ENCODE measurements around the gene PHACTR3. TPM values are rescaled to one million over a fixed set of nuclear protein-coding genes. Genes with fewer than 3 reads are reported as not detected.

PHACTR3 gene
- total and polyA plus RNA-seq, 2 donors = 0.62 to 2.7 TPM

DNA sequence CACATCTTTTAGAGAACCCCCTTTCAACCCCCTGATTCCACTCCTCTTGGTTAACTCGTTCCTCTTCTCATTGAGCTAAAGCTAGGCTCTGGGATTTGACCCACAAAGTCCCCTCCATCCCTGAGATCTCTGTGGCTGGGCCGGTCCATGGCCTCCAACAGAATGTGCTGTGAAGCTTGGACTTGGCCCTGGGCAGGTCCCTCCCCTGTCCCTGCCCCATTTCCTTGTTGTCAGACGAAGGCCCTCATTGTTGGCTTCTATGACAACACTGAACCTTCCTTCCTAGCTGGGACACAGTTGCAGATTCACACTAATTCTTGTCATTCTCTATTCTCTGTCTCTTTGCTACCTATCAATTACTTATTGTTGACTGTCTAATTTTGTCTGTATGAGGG lies 173.0 kb downstream of the PHACTR3 start:
- Histone ChIP-seq H3K4me3 (ENCODE audit: low read depth, low read length) (no peak overlapping the region), H3K27ac (ENCODE audit: low read depth) (no peak overlapping the region), H3K36me3 (ENCODE audit: insufficient read depth) (no peaks in the 10 kb centered on the region), H3K4me1 (ENCODE audit: insufficient read depth) (no peaks in the 10 kb centered on the region)
- WGBS = 81% methylated on average over 3 of the region's 3 CpGs
- no peak for DNase-seq (ENCODE audit: extremely low spot score)

- H3K27ac ChIP-seq (ENCODE audit: low read depth) = no peak overlapping the region
- DNase-seq (ENCODE audit: extremely low spot score) = no peak
- no peak overlapping the region for H3K4me3 ChIP-seq (ENCODE audit: low read depth, low read length)
- 89% methylated on average over 19 of the region's 19 CpGs for WGBS
- H3K36me3 ChIP-seq (ENCODE audit: insufficient read depth) = no peaks in the 10 kb centered on the region
- no peaks in the 10 kb centered on the region for H3K4me1 ChIP-seq (ENCODE audit: insufficient read depth)
These were observed 173.7 kb downstream of the PHACTR3 start for GRCh38 chr20:59777814-59778575.

GRCh38 chr20:59778615-59779200 lies 174.4 kb downstream of the PHACTR3 start:
- Histone ChIP-seq H3K4me3 (ENCODE audit: low read depth, low read length) (no peak overlapping the region), H3K27ac (ENCODE audit: low read depth) (no peak overlapping the region), H3K4me1 (ENCODE audit: insufficient read depth) (no peaks in the 10 kb centered on the region), H3K36me3 (ENCODE audit: insufficient read depth) (no peaks in the 10 kb centered on the region)
- no peak for DNase-seq (ENCODE audit: extremely low spot score)
- 83% methylated on average over 12 of the region's 12 CpGs for WGBS

GRCh38 chr20:59779656-59780380 lies 175.5 kb downstream of the PHACTR3 start:
- Histone ChIP-seq H3K4me1 (ENCODE audit: insufficient read depth) (no peaks in the 10 kb centered on the region), H3K36me3 (ENCODE audit: insufficient read depth) (no peaks in the 10 kb centered on the region), H3K4me3 (ENCODE audit: low read depth, low read length) (no peak overlapping the region), H3K27ac (ENCODE audit: low read depth) (no peak overlapping the region)
- 76% methylated on average over 10 of the region's 10 CpGs for WGBS
- DNase-seq (ENCODE audit: extremely low spot score) = no peak

GRCh38 chr20:59780494-59781185 lies 176.3 kb downstream of the PHACTR3 start:
- no peaks in the 10 kb centered on the region for H3K4me1 ChIP-seq (ENCODE audit: insufficient read depth)
- H3K36me3 ChIP-seq (ENCODE audit: insufficient read depth) = no peaks in the 10 kb centered on the region
- no peak overlapping the region for H3K27ac ChIP-seq (ENCODE audit: low read depth)
- WGBS = 90% methylated on average over 12 of the region's 12 CpGs
- no peak for DNase-seq (ENCODE audit: extremely low spot score)
- no peak overlapping the region for H3K4me3 ChIP-seq (ENCODE audit: low read depth, low read length)

DNA sequence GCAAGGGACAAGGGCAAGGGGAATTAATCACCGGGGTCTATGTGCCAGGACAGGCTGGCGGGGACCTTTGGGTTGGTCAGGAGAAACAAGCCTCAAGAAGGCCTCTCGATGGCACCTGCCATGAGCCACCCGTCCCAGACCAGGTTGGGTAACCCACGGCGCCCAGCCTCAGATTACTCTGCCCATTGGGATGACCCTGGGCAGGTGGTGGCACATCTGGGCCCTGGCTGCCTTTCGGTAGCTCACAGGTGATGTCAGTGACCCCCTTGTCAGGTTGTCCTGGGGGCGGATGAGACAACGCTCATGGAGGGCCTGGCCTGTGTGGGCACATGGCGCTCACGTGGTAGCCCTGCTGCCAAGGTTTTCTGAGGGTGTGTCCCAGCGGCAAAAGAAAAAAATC lies 176.9 kb downstream of the PHACTR3 start:
- no peak for DNase-seq (ENCODE audit: extremely low spot score)
- no peaks in the 10 kb centered on the region for H3K4me1 ChIP-seq (ENCODE audit: insufficient read depth)
- WGBS = 91% methylated on average over 12 of the region's 12 CpGs
- H3K36me3 ChIP-seq (ENCODE audit: insufficient read depth) = no peaks in the 10 kb centered on the region
- no peak overlapping the region for H3K4me3 ChIP-seq (ENCODE audit: low read depth, low read length)
- no peak overlapping the region for H3K27ac ChIP-seq (ENCODE audit: low read depth)

DNA sequence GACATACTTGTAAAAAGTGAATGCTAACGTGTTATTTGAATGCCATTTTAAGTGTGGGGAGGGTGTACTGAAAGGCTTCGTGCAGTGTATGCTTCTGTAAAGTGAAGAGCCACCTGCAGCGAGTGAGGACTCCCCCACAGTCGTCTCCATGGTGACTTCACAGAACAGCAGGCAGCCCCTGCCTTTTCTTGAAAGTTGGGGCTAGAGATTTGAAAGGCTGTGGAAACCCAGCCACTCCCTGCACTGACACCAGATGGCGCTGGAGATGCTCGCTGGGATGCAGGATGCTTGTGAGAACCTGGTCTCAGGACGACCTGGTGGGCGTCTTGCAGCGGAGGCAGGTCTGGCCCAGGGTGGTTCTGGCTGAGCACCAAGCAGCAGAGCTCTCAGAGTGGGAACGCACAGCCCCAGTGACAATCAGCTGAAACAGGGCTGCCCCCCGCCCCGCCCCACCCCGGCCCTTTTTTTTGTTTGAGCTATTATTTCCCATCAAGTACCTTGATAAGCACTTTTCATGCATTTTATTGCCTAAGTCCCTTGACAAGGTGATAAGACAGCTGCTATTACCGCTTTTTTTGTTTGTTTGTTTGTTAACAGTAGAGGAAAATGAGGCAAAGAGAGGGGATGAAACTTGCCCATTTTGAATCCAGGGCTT lies 178.8 kb downstream of the PHACTR3 start:
- Histone ChIP-seq H3K4me3 (ENCODE audit: low read depth, low read length) (no peak overlapping the region), H3K36me3 (ENCODE audit: insufficient read depth) (no peaks in the 10 kb centered on the region), H3K4me1 (ENCODE audit: insufficient read depth) (no peaks in the 10 kb centered on the region), H3K27ac (ENCODE audit: low read depth) (no peak overlapping the region)
- WGBS = 23% methylated on average over 14 of the region's 14 CpGs
- peak; percentile 32 for DNase-seq (ENCODE audit: extremely low spot score)

- DNase-seq (ENCODE audit: extremely low spot score) = no peak
- 87% methylated on average over 6 of the region's 6 CpGs for WGBS
These were observed 179.3 kb downstream of the PHACTR3 start for GRCh38 chr20:59783641-59784010.

GRCh38 chr20:59784365-59784764 lies 180.0 kb downstream of the PHACTR3 start:
- no peak overlapping the region for H3K4me3 ChIP-seq (ENCODE audit: low read depth, low read length)
- no peak overlapping the region for H3K27ac ChIP-seq (ENCODE audit: low read depth)
- DNase-seq (ENCODE audit: extremely low spot score) = no peak
- no peaks in the 10 kb centered on the region for H3K36me3 ChIP-seq (ENCODE audit: insufficient read depth)
- WGBS = 96% methylated on average over 5 of the region's 5 CpGs
- H3K4me1 ChIP-seq (ENCODE audit: insufficient read depth) = no peaks in the 10 kb centered on the region

More at GRCh38 chr20:59783641-59784010, 179.3 kb downstream of the PHACTR3 start:
- Histone ChIP-seq H3K4me3 (ENCODE audit: low read depth, low read length) (no peak overlapping the region), H3K4me1 (ENCODE audit: insufficient read depth) (no peaks in the 10 kb centered on the region), H3K27ac (ENCODE audit: low read depth) (no peak overlapping the region), H3K36me3 (ENCODE audit: insufficient read depth) (no peaks in the 10 kb centered on the region)

DNA sequence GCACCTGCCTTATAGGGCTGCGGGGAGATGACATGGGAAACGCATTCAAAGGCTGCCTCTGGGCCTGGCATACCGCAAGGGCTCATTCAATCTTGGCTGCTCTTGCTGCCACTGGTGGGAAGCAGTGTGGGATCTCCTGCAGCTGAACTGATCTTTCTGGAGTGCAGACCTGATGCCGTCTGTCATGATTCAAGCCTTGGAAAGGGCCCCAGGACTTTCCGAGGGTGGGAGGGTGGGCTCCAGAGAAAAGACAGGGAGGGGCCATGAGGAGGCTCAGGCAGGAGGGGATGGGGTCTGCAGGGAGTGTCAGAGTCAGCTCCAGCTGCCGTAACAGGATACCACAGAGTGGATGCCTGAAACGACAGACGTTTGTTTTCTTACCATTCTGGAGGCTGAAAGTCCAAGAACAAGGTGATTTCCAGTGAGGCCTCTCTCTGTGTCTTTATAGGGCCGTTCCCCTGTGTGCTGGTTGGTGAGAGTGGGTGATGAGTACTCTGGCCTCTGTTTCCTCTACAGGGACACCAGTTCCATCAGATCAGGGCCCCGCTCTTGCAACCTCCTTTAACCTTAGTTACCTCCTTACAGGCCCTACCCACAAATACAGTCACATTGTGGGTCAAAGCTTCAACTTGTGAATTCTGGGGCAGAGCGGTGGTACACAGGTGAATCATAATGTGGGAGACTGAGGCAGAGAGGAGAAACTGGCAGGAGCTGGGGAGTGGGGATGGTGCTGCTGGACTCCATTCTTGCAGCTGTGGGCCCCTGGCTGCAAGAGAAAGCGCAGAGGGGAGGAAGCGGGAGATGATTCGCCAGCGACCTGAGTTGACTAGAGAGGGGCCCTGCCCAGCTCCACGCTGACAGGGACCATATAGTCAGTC lies 180.7 kb downstream of the PHACTR3 start:
- DNase-seq (ENCODE audit: extremely low spot score) = no peak
- WGBS = 73% methylated on average over 16 of the region's 16 CpGs
- no peak overlapping the region for H3K27ac ChIP-seq (ENCODE audit: low read depth)
- H3K36me3 ChIP-seq (ENCODE audit: insufficient read depth) = no peaks in the 10 kb centered on the region
- no peak overlapping the region for H3K4me3 ChIP-seq (ENCODE audit: low read depth, low read length)
- H3K4me1 ChIP-seq (ENCODE audit: insufficient read depth) = no peaks in the 10 kb centered on the region

- H3K4me3 ChIP-seq (ENCODE audit: low read depth, low read length) = no peak overlapping the region
- 48% methylated on average over 6 of the region's 6 CpGs for WGBS
- DNase-seq (ENCODE audit: extremely low spot score) = no peak
These were observed 181.3 kb downstream of the PHACTR3 start for GRCh38 chr20:59785669-59785959.

GRCh38 chr20:59785986-59786795 lies 181.9 kb downstream of the PHACTR3 start:
- no peak for DNase-seq (ENCODE audit: extremely low spot score)
- WGBS = 77% methylated on average over 10 of the region's 10 CpGs
- no peak overlapping the region for H3K4me3 ChIP-seq (ENCODE audit: low read depth, low read length)
- H3K4me1 ChIP-seq (ENCODE audit: insufficient read depth) = no peaks in the 10 kb centered on the region
- H3K36me3 ChIP-seq (ENCODE audit: insufficient read depth) = no peaks in the 10 kb centered on the region
- no peak overlapping the region for H3K27ac ChIP-seq (ENCODE audit: low read depth)

More at GRCh38 chr20:59785669-59785959, 181.3 kb downstream of the PHACTR3 start:
- Histone ChIP-seq H3K27ac (ENCODE audit: low read depth) (no peak overlapping the region), H3K36me3 (ENCODE audit: insufficient read depth) (no peaks in the 10 kb centered on the region), H3K4me1 (ENCODE audit: insufficient read depth) (no peaks in the 10 kb centered on the region)
